HepG2 (cell line): ENCODE measurements around the gene KCND1. TPM values are rescaled to one million over a fixed set of nuclear protein-coding genes. Genes with fewer than 3 reads are reported as not detected.
A peak's percentile ranks its signal among the peaks of the same experiment; 100 is the strongest.

Source experiments
- CHD4 ChIP-seq: fragments of 200-600 bp; sonication (generic); IDR thresholded peaks from 2 replicates; pipeline ENCODE4 v1.7.0; 2017; ENCODE audit warnings: mild to moderate bottlenecking, low read length, borderline replicate concordance
- EHMT2 ChIP-seq: fragments of 200-600 bp; sonication (generic); IDR thresholded peaks from 2 replicates; pipeline ENCODE4 v1.7.0; 2017; ENCODE audit warnings: antibody characterized with exemption, low read depth, low read length, borderline replicate concordance
- ELF4 ChIP-seq: sonication (generic); formaldehyde crosslinking; IDR thresholded peaks from 2 replicates; pipeline ENCODE4 v1.5.0; 2020; ENCODE audit warnings: missing genetic modification reagents, mild to moderate bottlenecking, moderate library complexity, borderline replicate concordance
- JDP2 ChIP-seq: sonication (generic); formaldehyde crosslinking; IDR thresholded peaks from 2 replicates; pipeline ENCODE4 v1.8.1; 2022; ENCODE audit warnings: missing genetic modification reagents, borderline replicate concordance
- MED8 ChIP-seq: sonication (generic); formaldehyde crosslinking; IDR thresholded peaks from 2 replicates; pipeline ENCODE4 v1.8.1; 2023; ENCODE audit warnings: mild to moderate bottlenecking, missing genetic modification reagents; ENCODE audit not compliant: insufficient replicate concordance
- MIER3 ChIP-seq: IDR thresholded peaks from 2 replicates; pipeline ENCODE4 v1.6.1; 2016; ENCODE audit warnings: missing compliant biosample characterization, borderline replicate concordance
- NFYB ChIP-seq: sonication (generic); formaldehyde crosslinking; IDR thresholded peaks from 2 replicates; pipeline ENCODE4 v1.4.0; 2020; ENCODE audit warnings: missing genetic modification reagents
- RAD21 ChIP-seq: fragments of 450-650 bp; formaldehyde crosslinking; IDR thresholded peaks from 2 replicates; pipeline ENCODE4 v1.5.0; 2020; ENCODE audit warnings: mild to moderate bottlenecking
- ZNF33B ChIP-seq: sonication (generic); formaldehyde crosslinking; IDR thresholded peaks from 2 replicates; pipeline ENCODE4 v1.5.1; 2020; ENCODE audit warnings: mild to moderate bottlenecking, missing genetic modification reagents
- ZNF496 ChIP-seq: sonication (generic); formaldehyde crosslinking; IDR thresholded peaks from 2 replicates; pipeline ENCODE4 v1.8.1; 2023; ENCODE audit warnings: mild to moderate bottlenecking, moderate library complexity, missing genetic modification reagents; ENCODE audit not compliant: insufficient replicate concordance
- ZNF557 ChIP-seq: sonication (generic); formaldehyde crosslinking; IDR thresholded peaks from 2 replicates; pipeline ENCODE4 v1.4.0; 2020; ENCODE audit warnings: missing genetic modification reagents
- ZNF816 ChIP-seq: sonication (generic); formaldehyde crosslinking; IDR thresholded peaks from 2 replicates; pipeline ENCODE4 v1.8.0; 2022; ENCODE audit warnings: missing genetic modification reagents, mild to moderate bottlenecking, borderline replicate concordance
- polyA plus RNA-seq, 8 experiments: library from polyadenylated mRNA; depleted of rRNA in 3 of 8; stranded (reverse) in 7 of 8; unstranded in 1 of 8; fragments of >200 nt; fragmentation: Illumina TruSeq in 4 of 8; extraction: Trizol in 4 of 8; gene quantifications; 2 replicates each; pipeline versions ENCODE4 v1.2.1 to v1.2.3, GENCODE V29; 2011 to 2016; ENCODE audit warnings: low read depth in 4 of 8, missing spikeins in 1 of 8, mixed read lengths in 1 of 8; ENCODE audit not compliant: insufficient read depth in 1 of 8
- total RNA-seq, 5 experiments: library from RNA; depleted of rRNA; stranded (reverse); fragments of >200 nt; fragmentation: Illumina TruSeq; extraction: Trizol; gene quantifications; 2 replicates each; pipeline ENCODE4 v1.2.3, GENCODE V29; 2016; ENCODE audit warnings: low read depth in 1 of 5
- TF ChIP-seq, protein P1 (sequence below): sonication (generic); formaldehyde crosslinking; IDR thresholded peaks from 2 replicates; pipeline ENCODE4 v1.4.0; 2020; ENCODE audit warnings: missing genetic modification reagents, mild to moderate bottlenecking, borderline replicate concordance
- TF ChIP-seq, protein P2 (sequence below): sonication (generic); formaldehyde crosslinking; IDR thresholded peaks from 2 replicates; pipeline ENCODE4 v1.4.0; 2020; ENCODE audit warnings: mild to moderate bottlenecking, missing genetic modification reagents
- TF ChIP-seq, protein P3 (sequence below): sonication (generic); formaldehyde crosslinking; IDR thresholded peaks from 2 replicates; pipeline ENCODE4 v1.8.0; 2022; ENCODE audit warnings: mild to moderate bottlenecking, missing genetic modification reagents
- TF ChIP-seq, protein P4 (sequence below): sonication (generic); formaldehyde crosslinking; IDR thresholded peaks from 2 replicates; pipeline ENCODE4 v1.4.0; 2020; ENCODE audit warnings: missing genetic modification reagents
- TF ChIP-seq, protein P5 (sequence below): sonication (generic); formaldehyde crosslinking; IDR thresholded peaks from 2 replicates; pipeline ENCODE4 v1.5.0; 2020; ENCODE audit warnings: missing genetic modification reagents, mild to moderate bottlenecking, borderline replicate concordance
- TF ChIP-seq, protein P6 (sequence below), 2 experiments: sonication (generic) in 1 of 2; formaldehyde crosslinking in 1 of 2; IDR thresholded peaks; 2 replicates each; pipeline versions ENCODE4 v1.4.0 to v1.6.1; 2018 to 2020; ENCODE audit warnings: missing genetic modification reagents in 2 of 2, borderline replicate concordance in 1 of 2, low read depth in 1 of 2, mild to moderate bottlenecking in 1 of 2, missing biosample characterization in 1 of 2

KCND1 gene
- total and polyA plus RNA-seq, 2 of the 13 experiments (the other 11 are each of a cell fraction or from before 2014, with no cell fraction given) = 0.07 to 0.30 TPM

DNA sequence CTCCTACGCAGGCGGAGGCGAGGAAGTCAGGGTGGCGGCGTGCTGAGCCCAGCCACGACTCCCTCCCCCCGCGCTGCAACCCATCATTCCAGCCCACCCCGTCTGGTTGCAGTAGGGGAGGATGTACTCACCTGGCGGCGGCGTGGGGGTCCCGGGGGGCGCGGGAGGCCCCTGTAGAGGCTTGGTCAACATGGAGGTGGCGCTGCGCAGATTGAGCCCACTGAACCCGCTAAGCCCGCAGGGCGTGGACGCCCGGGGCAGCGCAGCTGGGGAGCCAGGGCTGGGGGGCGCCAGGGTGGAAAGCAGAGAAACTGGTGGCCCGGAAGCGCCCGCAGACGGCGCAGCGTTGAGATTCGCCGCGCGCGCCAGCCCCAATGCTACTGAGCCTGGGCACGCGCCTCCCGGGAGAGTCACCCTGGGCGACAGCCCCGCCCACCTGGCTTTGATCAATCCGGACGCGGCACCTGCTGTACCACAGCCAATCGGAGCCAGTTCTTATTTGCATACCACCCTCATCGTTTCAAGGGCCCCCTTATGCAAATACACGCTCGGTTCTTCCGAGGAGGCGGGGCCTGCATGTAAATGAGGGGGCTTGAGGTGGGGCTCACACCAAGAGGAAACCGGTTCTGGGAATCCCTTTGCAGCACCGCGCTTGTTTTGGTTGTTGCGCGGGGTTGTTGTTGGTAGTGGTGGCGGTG is 52.9 kb downstream of the KCND1 start, which contains the start of gene PIM2 (continued):
- TF ChIP-seq, protein P1, sequence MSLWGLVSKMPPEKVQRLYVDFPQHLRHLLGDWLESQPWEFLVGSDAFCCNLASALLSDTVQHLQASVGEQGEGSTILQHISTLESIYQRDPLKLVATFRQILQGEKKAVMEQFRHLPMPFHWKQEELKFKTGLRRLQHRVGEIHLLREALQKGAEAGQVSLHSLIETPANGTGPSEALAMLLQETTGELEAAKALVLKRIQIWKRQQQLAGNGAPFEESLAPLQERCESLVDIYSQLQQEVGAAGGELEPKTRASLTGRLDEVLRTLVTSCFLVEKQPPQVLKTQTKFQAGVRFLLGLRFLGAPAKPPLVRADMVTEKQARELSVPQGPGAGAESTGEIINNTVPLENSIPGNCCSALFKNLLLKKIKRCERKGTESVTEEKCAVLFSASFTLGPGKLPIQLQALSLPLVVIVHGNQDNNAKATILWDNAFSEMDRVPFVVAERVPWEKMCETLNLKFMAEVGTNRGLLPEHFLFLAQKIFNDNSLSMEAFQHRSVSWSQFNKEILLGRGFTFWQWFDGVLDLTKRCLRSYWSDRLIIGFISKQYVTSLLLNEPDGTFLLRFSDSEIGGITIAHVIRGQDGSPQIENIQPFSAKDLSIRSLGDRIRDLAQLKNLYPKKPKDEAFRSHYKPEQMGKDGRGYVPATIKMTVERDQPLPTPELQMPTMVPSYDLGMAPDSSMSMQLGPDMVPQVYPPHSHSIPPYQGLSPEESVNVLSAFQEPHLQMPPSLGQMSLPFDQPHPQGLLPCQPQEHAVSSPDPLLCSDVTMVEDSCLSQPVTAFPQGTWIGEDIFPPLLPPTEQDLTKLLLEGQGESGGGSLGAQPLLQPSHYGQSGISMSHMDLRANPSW = no peak
- TF ChIP-seq, protein P2, sequence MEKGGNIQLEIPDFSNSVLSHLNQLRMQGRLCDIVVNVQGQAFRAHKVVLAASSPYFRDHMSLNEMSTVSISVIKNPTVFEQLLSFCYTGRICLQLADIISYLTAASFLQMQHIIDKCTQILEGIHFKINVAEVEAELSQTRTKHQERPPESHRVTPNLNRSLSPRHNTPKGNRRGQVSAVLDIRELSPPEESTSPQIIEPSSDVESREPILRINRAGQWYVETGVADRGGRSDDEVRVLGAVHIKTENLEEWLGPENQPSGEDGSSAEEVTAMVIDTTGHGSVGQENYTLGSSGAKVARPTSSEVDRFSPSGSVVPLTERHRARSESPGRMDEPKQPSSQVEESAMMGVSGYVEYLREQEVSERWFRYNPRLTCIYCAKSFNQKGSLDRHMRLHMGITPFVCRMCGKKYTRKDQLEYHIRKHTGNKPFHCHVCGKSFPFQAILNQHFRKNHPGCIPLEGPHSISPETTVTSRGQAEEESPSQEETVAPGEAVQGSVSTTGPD (CRISPR knock-in tag) = no peak
- TF ChIP-seq MED8 (CRISPR knock-in tag) (no peak), EHMT2 (no peak), MIER3 (CRISPR knock-in tag) (no peak), ZNF816 (CRISPR knock-in tag) (no peak), ELF4 (no peak), NFYB (peak; percentile 73), ZNF33B (CRISPR knock-in tag) (no peak), CHD4 (no peak), ZNF557 (no peak), ZNF496 (CRISPR knock-in tag) (no peak), RAD21 (CRISPR knock-in tag) (no peak), JDP2 (CRISPR knock-in tag) (no peak)
- TF ChIP-seq, protein P3, sequence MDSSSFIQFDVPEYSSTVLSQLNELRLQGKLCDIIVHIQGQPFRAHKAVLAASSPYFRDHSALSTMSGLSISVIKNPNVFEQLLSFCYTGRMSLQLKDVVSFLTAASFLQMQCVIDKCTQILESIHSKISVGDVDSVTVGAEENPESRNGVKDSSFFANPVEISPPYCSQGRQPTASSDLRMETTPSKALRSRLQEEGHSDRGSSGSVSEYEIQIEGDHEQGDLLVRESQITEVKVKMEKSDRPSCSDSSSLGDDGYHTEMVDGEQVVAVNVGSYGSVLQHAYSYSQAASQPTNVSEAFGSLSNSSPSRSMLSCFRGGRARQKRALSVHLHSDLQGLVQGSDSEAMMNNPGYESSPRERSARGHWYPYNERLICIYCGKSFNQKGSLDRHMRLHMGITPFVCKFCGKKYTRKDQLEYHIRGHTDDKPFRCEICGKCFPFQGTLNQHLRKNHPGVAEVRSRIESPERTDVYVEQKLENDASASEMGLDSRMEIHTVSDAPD (CRISPR knock-in tag) = no peak
- TF ChIP-seq, protein P4, sequence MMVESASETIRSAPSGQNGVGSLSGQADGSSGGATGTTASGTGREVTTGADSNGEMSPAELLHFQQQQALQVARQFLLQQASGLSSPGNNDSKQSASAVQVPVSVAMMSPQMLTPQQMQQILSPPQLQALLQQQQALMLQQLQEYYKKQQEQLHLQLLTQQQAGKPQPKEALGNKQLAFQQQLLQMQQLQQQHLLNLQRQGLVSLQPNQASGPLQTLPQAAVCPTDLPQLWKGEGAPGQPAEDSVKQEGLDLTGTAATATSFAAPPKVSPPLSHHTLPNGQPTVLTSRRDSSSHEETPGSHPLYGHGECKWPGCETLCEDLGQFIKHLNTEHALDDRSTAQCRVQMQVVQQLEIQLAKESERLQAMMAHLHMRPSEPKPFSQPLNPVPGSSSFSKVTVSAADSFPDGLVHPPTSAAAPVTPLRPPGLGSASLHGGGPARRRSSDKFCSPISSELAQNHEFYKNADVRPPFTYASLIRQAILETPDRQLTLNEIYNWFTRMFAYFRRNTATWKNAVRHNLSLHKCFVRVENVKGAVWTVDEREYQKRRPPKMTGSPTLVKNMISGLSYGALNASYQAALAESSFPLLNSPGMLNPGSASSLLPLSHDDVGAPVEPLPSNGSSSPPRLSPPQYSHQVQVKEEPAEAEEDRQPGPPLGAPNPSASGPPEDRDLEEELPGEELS (CRISPR knock-in tag) = 0 out of 2 replicates have a peak, but pooled peaks have one; percentile 14
- TF ChIP-seq, protein P5, sequence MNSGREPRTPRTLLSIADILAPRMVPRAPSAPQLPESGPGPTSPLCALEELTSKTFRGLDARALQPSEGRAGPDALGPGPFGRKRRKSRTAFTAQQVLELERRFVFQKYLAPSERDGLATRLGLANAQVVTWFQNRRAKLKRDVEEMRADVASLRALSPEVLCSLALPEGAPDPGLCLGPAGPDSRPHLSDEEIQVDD (CRISPR knock-in tag) = no peak
- TF ChIP-seq, protein P6, sequence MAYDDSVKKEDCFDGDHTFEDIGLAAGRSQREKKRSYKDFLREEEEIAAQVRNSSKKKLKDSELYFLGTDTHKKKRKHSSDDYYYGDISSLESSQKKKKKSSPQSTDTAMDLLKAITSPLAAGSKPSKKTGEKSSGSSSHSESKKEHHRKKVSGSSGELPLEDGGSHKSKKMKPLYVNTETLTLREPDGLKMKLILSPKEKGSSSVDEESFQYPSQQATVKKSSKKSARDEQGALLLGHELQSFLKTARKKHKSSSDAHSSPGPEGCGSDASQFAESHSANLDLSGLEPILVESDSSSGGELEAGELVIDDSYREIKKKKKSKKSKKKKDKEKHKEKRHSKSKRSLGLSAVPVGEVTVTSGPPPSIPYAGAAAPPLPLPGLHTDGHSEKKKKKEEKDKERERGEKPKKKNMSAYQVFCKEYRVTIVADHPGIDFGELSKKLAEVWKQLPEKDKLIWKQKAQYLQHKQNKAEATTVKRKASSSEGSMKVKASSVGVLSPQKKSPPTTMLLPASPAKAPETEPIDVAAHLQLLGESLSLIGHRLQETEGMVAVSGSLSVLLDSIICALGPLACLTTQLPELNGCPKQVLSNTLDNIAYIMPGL (CRISPR knock-in tag; IDR thresholded peaks at IDR 0.05; ENCODE audit: borderline replicate concordance in 1 of 2, low read depth in 1 of 2) = 0 out of 4 replicates have a peak, but pooled peaks of 1 of the 2 experiments have one; percentile 29
